GM12892 (cell line): Measurements from ENCODE around the gene PCBP1.

Source experiments
- POLR2AphosphoS5 ChIP-seq: IDR thresholded peaks from 2 replicates; pipeline ENCODE4 v1.6.1; 2011; ENCODE audit warnings: low read depth, low read length, control low read depth
- TAF1 ChIP-seq: IDR thresholded peaks from 2 replicates; pipeline ENCODE4 v1.6.1; 2011; ENCODE audit warnings: low read depth, mild to moderate bottlenecking, control low read depth, low read length, borderline replicate concordance

- no peak for TF ChIP-seq TAF1
- TF ChIP-seq POLR2AphosphoS5 = no peak
These were observed 28.6 kb downstream of the PCBP1 start for GRCh38 chr2:70115646-70116442.
